ENCODE data around the gene CACNA2D3.

DNA sequence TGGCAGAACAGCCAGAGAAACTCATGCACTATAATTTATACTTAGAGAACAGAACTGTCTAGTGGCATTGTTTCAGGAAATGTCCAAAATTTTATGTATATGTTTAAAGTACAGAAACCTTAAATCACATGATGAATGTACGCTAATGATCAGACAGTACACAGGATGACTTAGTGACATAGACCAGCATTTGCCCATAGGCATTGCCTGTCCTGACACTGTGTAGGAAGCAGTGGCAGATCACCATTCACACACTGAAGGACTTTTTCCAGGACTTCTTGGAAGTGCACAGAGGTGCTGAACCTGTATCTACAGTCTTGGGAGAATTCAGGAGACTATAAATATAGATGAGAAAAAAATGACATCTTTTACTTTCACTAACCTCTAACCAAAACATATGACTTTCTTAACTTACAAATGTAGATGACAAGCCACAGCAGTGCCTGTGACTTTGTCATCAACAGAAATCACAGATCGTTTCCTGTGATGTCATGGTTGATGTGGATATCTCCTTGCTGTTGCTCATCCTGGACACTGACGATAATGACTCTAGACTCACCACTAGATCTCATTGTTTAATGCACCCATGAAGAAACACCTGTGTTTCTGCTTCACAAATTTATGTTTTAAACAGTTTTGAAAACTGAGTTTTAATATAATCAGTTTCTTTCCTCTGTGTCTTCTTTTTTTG lies 183.2 kb downstream of the CACNA2D3 start:
- TF ChIP-seq, protein P1, sequence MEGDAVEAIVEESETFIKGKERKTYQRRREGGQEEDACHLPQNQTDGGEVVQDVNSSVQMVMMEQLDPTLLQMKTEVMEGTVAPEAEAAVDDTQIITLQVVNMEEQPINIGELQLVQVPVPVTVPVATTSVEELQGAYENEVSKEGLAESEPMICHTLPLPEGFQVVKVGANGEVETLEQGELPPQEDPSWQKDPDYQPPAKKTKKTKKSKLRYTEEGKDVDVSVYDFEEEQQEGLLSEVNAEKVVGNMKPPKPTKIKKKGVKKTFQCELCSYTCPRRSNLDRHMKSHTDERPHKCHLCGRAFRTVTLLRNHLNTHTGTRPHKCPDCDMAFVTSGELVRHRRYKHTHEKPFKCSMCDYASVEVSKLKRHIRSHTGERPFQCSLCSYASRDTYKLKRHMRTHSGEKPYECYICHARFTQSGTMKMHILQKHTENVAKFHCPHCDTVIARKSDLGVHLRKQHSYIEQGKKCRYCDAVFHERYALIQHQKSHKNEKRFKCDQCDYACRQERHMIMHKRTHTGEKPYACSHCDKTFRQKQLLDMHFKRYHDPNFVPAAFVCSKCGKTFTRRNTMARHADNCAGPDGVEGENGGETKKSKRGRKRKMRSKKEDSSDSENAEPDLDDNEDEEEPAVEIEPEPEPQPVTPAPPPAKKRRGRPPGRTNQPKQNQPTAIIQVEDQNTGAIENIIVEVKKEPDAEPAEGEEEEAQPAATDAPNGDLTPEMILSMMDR (conservative IDR thresholded peaks at IDR 0.05 in 1 of 2, IDR thresholded peaks at IDR 0.05 in 1 of 2; ENCODE audit: extremely low read depth in 1 of 2, insufficient read depth in 1 of 2, low read depth in 1 of 2, low read length in 2 of 2), result no peak
- TF ChIP-seq EZH2 (IDR thresholded peaks at IDR 0.05; ENCODE audit: borderline replicate concordance, low read length), result no peak
